Transverse colon (tissue), 4 donors: ENCODE measurements around the gene VEGFA. TPM values are rescaled to one million over a fixed set of nuclear protein-coding genes. Genes with fewer than 3 reads are reported as not detected.

ENCODE experiments used
- DNase-seq: peaks from one replicate; pipeline ENCODE4 v3.0.0-alpha.2; 2019
- H3K27ac ChIP-seq, 4 donors: fragments of 200-600 bp; sonication (generic); 2 replicates each; pipeline ENCODE4 v1.5.1; 2016 to 2018; ENCODE audit warnings: inconsistent platforms in 4 of 4
- H3K27me3 ChIP-seq: fragments of 200-600 bp; sonication (generic); 2 replicates; pipeline ENCODE4 v1.5.1; 2017; ENCODE audit warnings: inconsistent platforms
- H3K36me3 ChIP-seq, 4 donors: fragments of 200-600 bp; sonication (generic); 2 replicates each; pipeline ENCODE4 v1.5.1; 2017 to 2019; ENCODE audit warnings: inconsistent platforms in 4 of 4
- H3K4me1 ChIP-seq, 4 donors: fragments of 200-600 bp; sonication (generic); 2 replicates each; pipeline ENCODE4 v1.5.1; 2017 to 2020; ENCODE audit warnings: inconsistent platforms in 4 of 4
- H3K4me3 ChIP-seq, 4 donors: fragments of 200-600 bp; sonication (generic); 1 replicate in 1 of 4; 2 replicates in 3 of 4; pipeline versions ENCODE4 v1.5.1 to v1.6.1; 2017 to 2019; ENCODE audit warnings: inconsistent platforms in 4 of 4
- H3K9me3 ChIP-seq, 2 donors: fragments of 200-600 bp; sonication (generic); 2 replicates each; pipeline ENCODE4 v1.5.1; 2017 to 2019; ENCODE audit warnings: inconsistent platforms in 2 of 2
- EP300 ChIP-seq: sonication (generic); formaldehyde crosslinking; IDR thresholded peaks from one replicate; pipeline ENCODE4 v1.6.1; 2017; ENCODE audit warnings: antibody characterized with exemption, low read depth
- POLR2A ChIP-seq: fragments of 450-650 bp; IDR thresholded peaks from one replicate; pipeline ENCODE4 v1.6.1; 2016; ENCODE audit warnings: antibody characterized with exemption, mild to moderate bottlenecking, moderate library complexity
- POLR2AphosphoS5 ChIP-seq, 3 donors: sonication (generic); formaldehyde crosslinking; IDR thresholded peaks; one replicate each; pipeline ENCODE4 v1.6.1; 2016; ENCODE audit warnings: antibody characterized with exemption in 3 of 3
- WGBS, 2 donors: methylation state at CpG; one replicate each; pipeline ENCODE4 v1.1.5; 2018; ENCODE audit warnings: low coverage in 1 of 2; 5-methylcytosine and 5-hydroxymethylcytosine counted together
- in situ Hi-C, 4 donors: fragments of 200-750 bp; cut with MboI; loops; one replicate each; pipeline versions ENCODE4 v1.15.0 to v1.15.1; 2017; ENCODE audit warnings: low sequenced_read_pairs in 3 of 4, low pct_ligation_motif_present in 1 of 4, low pct_unique_long_range_greater_than_20kb in 1 of 4
- intact Hi-C: fragments of 100-400 bp; cut with DNase I; formaldehyde crosslinking; loops from one replicate; pipeline ENCODE4 v1.15.1; 2023; ENCODE audit warnings: low total_unique reads
- total RNA-seq, 4 donors: library from RNA; depleted of rRNA; stranded (reverse); fragments of >200 nt; gene quantifications; one replicate each; pipeline ENCODE4 v1.1.0, GENCODE V29; 2016
- TF ChIP-seq, protein P1 (sequence below), 5 experiments: fragments of 200-600 bp in 3 of 5; fragments of 450-650 bp in 2 of 5; sonication (generic) in 3 of 5; IDR thresholded peaks; 1 replicate in 2 of 5; 2 replicates in 3 of 5; pipeline ENCODE4 v1.5.1; 2016 to 2017; ENCODE audit warnings: antibody characterized with exemption in 5 of 5, inconsistent platforms in 3 of 5, mild to moderate bottlenecking in 2 of 5, moderate library complexity in 1 of 5

VEGFA gene
- total RNA-seq, 4 donors from 2014 or later, result 131 to 608 (median 203) TPM

DNA sequence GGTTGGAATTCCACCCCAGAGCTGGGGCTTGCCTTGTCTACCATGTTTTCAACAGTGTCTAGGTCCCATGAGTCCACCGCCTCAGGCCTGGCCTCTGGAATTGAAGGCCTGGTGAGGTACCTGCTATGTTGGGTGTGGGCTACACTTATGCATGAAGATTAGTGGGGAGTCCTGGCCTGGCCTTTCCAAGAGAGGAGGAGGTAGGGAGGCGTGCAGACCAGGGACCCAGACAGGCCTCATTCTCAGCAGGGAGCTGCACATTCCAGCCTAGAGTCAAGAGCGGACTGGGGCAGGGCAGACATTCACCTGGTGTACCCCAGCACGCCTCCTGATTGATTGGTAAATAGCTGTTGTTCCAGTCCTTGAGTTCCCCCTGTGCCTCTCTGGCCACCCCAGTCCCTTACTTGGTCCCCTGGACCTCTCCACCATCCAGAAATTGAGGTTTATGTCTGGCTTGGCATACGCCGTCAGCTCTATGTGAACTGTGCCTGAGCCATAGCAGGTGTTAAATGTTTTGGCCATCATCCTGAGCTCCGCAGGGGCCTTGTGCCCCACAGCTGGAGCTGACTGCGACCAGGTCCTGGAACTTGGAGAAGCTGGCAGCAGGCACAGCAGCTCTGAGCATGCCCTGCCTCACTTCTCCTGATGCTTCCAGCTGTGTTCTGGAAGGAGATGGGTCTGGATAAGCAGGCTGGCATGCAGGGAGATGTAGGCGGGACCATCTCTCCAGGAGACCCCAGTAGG lies 8.2 kb upstream of the VEGFA start:
- H3K4me3 ChIP-seq, result no peak overlapping the region
- H3K27me3 ChIP-seq, result no peaks in the 10 kb centered on the region
- no peaks in the 10 kb centered on the region for H3K9me3 ChIP-seq
- in situ Hi-C loops, result loop anchor here (10.0 to 25.0 kb wide), 5 partner anchors 97 to 323 kb away; no protein-coding TSS in a partner anchor
- H3K27ac ChIP-seq, result no peak overlapping the region
- no peak for TF ChIP-seq POLR2AphosphoS5 (IDR thresholded peaks at IDR 0.05)
- H3K36me3 ChIP-seq, result no peaks in the 10 kb centered on the region
- intact Hi-C loops, result no loop called here
- WGBS, 2 donors, result 89 to 92% methylated on average over 2 to 9 of the region's 9 CpGs
- no peak for DNase-seq
- peaks cover 0 to 13% (median 6%) of the 10 kb centered on the region in 4 donors for H3K4me1 ChIP-seq

DNA sequence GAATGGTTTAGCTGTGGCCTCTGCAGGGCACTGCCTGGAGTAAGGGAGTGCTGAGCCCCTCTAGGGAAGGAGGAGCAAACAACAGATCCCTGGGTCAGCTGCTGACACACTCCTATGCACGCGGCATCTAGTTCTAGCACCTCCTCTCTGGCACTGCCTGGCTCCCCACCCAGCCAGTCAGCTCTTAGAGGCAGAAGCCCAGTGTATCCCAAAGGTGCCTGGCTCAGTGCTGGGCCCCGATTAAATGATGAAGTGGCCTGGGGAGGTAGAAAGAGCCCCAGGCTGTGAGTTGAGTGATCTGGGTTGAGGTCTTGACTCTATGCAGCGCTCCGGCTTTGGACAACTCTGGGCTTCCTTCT lies 7.6 kb upstream of the VEGFA start:
- Histone ChIP-seq H3K9me3 (no peaks in the 10 kb centered on the region), H3K4me1 (peaks cover 0 to 17% (median 11%) of the 10 kb centered on the region in 4 donors), H3K4me3 (no peak overlapping the region), H3K27me3 (no peaks in the 10 kb centered on the region), H3K27ac (no peak overlapping the region), H3K36me3 (no peaks in the 10 kb centered on the region)
- intact Hi-C loops, result no loop called here
- TF ChIP-seq, protein P1, sequence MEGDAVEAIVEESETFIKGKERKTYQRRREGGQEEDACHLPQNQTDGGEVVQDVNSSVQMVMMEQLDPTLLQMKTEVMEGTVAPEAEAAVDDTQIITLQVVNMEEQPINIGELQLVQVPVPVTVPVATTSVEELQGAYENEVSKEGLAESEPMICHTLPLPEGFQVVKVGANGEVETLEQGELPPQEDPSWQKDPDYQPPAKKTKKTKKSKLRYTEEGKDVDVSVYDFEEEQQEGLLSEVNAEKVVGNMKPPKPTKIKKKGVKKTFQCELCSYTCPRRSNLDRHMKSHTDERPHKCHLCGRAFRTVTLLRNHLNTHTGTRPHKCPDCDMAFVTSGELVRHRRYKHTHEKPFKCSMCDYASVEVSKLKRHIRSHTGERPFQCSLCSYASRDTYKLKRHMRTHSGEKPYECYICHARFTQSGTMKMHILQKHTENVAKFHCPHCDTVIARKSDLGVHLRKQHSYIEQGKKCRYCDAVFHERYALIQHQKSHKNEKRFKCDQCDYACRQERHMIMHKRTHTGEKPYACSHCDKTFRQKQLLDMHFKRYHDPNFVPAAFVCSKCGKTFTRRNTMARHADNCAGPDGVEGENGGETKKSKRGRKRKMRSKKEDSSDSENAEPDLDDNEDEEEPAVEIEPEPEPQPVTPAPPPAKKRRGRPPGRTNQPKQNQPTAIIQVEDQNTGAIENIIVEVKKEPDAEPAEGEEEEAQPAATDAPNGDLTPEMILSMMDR (IDR thresholded peaks at IDR 0.05), result no peak
- TF ChIP-seq POLR2AphosphoS5 (IDR thresholded peaks at IDR 0.05) (no peak), EP300 (no peak)
- 80 to 92% methylated on average over 1 to 5 of the region's 5 CpGs for WGBS, 2 donors
- in situ Hi-C loops, result loop anchor here (10.0 to 25.0 kb wide), 5 partner anchors 98 to 322 kb away; no protein-coding TSS in a partner anchor
- no peak for DNase-seq

DNA sequence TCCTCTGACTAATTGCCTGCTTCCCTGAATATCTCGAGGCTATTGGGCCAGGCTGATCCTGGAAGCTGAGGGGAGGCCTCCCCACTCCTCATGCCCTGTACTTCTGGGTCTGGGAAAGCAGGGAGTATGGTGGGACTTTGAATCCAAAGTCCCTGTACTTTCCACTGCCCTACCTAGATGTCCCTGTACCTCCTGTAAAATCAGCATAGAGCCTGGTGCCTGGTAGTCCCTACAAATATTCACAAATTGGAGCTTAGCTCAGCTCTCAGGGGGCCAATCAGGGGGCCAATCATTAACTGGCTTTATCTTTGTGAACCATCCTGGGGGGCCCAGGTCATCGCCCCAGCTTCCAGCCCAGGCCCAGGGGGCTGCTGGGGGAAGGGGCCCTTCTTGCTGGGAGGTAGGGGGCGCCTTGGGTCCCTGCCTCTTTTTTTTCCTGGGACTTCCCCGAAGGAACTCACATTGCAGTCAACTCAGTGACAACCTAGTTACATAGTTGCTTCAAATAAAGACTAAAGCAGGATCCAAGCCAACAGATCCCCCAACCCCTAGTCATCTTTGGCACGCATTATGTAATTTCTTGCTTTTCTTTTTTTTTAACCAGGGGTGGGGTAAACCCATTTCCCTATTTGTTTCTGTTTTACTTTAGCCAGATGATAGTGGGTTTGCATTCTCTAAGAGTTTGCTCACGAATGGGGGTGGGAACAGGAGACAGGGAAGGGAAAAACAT lies 6.9 kb upstream of the VEGFA start:
- WGBS, 2 donors, result 32 to 39% methylated on average over 2 to 6 of the region's 6 CpGs
- intact Hi-C loops (no loop called here), in situ Hi-C loops (loop anchor here (10.0 to 25.0 kb wide), 5 partner anchors 98 to 322 kb away; no protein-coding TSS in a partner anchor)
- TF ChIP-seq POLR2AphosphoS5 (IDR thresholded peaks at IDR 0.05), result no peak
- no peak for TF ChIP-seq EP300
- TF ChIP-seq, protein P1 (IDR thresholded peaks at IDR 0.05), result no peak
- no peak for TF ChIP-seq POLR2A
- Histone ChIP-seq H3K27ac (no peak overlapping the region), H3K4me1 (peaks cover 0 to 24% (median 18%) of the 10 kb centered on the region in 4 donors), H3K27me3 (no peaks in the 10 kb centered on the region), H3K9me3 (no peaks in the 10 kb centered on the region), H3K4me3 (no peak overlapping the region), H3K36me3 (no peaks in the 10 kb centered on the region)
- no peak for DNase-seq

DNA sequence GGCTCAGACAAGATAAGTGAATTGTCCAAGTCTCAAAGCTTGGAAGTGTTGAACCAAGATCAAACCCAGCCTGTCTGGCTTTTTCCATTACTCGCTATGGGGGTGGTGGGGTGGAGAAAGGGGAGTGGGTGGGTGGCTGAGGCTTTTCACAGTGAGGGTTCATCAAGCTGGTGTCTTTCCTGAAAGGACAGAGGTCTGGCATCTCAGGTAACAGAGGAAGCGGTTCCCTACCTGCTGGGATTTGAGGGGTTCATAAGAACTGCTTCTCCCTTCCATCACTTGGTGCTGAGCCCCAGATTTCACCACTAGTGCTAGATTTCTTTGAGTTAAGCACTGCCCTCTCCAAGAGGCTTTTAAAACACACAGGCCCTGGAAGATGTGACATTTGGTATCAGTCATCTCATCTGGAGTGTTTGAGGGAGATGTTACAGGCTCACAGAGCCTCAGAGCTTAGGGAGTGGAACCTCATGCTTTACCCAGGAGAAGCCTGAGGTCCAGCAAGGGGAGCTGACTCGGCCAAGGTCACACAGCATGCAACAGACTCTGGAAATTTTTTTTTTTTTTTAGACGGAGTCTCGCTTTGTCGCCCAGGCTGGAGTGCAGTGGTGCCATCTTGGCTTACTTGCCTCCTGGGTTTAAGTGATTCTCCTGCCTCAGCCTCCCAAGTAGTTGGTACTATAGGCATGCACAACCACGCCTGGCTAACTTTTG lies 6.0 kb upstream of the VEGFA start:
- Histone ChIP-seq H3K4me3 (no peak overlapping the region), H3K36me3 (no peaks in the 10 kb centered on the region), H3K27me3 (no peaks in the 10 kb centered on the region), H3K27ac (no peak overlapping the region), H3K9me3 (no peaks in the 10 kb centered on the region), H3K4me1 (peaks cover 0 to 32% (median 21%) of the 10 kb centered on the region in 4 donors)
- in situ Hi-C loops, result loop anchor here (10.0 to 25.0 kb wide), 5 partner anchors 99 to 321 kb away; no protein-coding TSS in a partner anchor
- 83 to 95% methylated on average over 1 to 7 of the region's 7 CpGs for WGBS, 2 donors
- TF ChIP-seq EP300, result no peak
- no peak for TF ChIP-seq POLR2A
- TF ChIP-seq POLR2AphosphoS5 (IDR thresholded peaks at IDR 0.05), result no peak
- TF ChIP-seq, protein P1 (IDR thresholded peaks at IDR 0.05), result no peak
- DNase-seq, result no peak
- intact Hi-C loops, result no loop called here
